Right lobe of liver (tissue), 6 donors: ENCODE data around the gene KDM4B. TPM values are rescaled to one million over a fixed set of nuclear protein-coding genes. Genes with fewer than 3 reads are reported as not detected.

Source experiments
- ATAC-seq, 4 donors: fragments of 200-7000 bp; cut with Tn5 transposase; one replicate each; pipeline ENCODE4 v1.9.1; 2020; ENCODE audit warnings: mild to moderate bottlenecking in 4 of 4, moderate library complexity in 4 of 4
- DNase-seq, 3 donors: peaks; one replicate each; pipeline ENCODE4 v3.0.0-alpha.2; 2020
- H3K27ac ChIP-seq, 3 donors: fragments of 200-600 bp; one replicate each; pipeline ENCODE4 v1.8.0; 2022
- H3K27me3 ChIP-seq, 2 donors: fragments of 200-600 bp; one replicate each; pipeline ENCODE4 v1.8.0; 2022
- H3K36me3 ChIP-seq, 4 donors: fragments of 200-600 bp; sonication (generic) in 1 of 4; one replicate each; pipeline versions ENCODE4 v1.5.1 to v1.8.0; 2017 to 2022; ENCODE audit warnings: control low read depth in 1 of 4
- H3K4me1 ChIP-seq, 4 donors: fragments of 200-600 bp; sonication (generic) in 1 of 4; one replicate each; pipeline versions ENCODE4 v1.5.1 to v1.8.0; 2017 to 2022; ENCODE audit warnings: control low read depth in 1 of 4
- H3K4me3 ChIP-seq, 3 donors: fragments of 200-600 bp; one replicate each; pipeline ENCODE4 v1.8.0; 2022
- H3K9me3 ChIP-seq, 4 donors: fragments of 200-600 bp; sonication (generic) in 1 of 4; one replicate each; pipeline versions ENCODE4 v1.5.1 to v1.8.0; 2017 to 2022; ENCODE audit warnings: control low read depth in 1 of 4
- CTCF ChIP-seq, 4 donors: fragments of 200-600 bp in 3 of 4; fragments of 450-650 bp in 1 of 4; IDR thresholded peaks; one replicate each; pipeline versions ENCODE4 v1.5.1 to v1.8.0; 2016 to 2022; ENCODE audit warnings: antibody characterized with exemption in 4 of 4, mild to moderate bottlenecking in 2 of 4
- POLR2A ChIP-seq: fragments of 450-650 bp; IDR thresholded peaks from one replicate; pipeline ENCODE4 v1.6.1; 2017; ENCODE audit warnings: antibody characterized with exemption, mild to moderate bottlenecking
- WGBS: methylation state at CpG from one replicate; pipeline ENCODE4 v1.1.6; 2018; ENCODE audit warnings: low coverage, low lambda C conversion rate; ENCODE audit not compliant: insufficient coverage; ENCODE audit errors: missing lambda C conversion rate; 5-methylcytosine and 5-hydroxymethylcytosine counted together
- intact Hi-C, 2 donors: fragments of 100-400 bp; cut with DNase I; formaldehyde crosslinking; loops; one replicate each; pipeline versions ENCODE4 v1.11.2 to v1.14.1; 2022
- total RNA-seq, 6 experiments: library from RNA; depleted of rRNA in 2 of 6; stranded (reverse); fragments of >200 nt in 2 of 6; fragmentation: NEBNext Ultra II Directional in 3 of 6; extraction: Animal tissue kit (Norgen Biotek cat#: 25700) in 3 of 6; gene quantifications; one replicate each; pipeline versions ENCODE4 v1.1.0 to v1.2.4, GENCODE V29; 2016 to 2023
- donor health status: DM: no; HTN: yes; CAD: no.
- donor health status: DM: no; HTN: no; CAD: no.
- donor health status: DM: no; HTN: no; CAD: no.
- donor health status: DM: no; HTN: yes; CAD: no.
- donor health status: DM: no; HTN: yes; CAD: no.

Gene KDM4B
- total RNA-seq, 6 experiments from 2014 or later, result 14.2 to 36.9 (median 29.1) TPM

- Histone ChIP-seq H3K36me3 (peaks cover 0 to 15% (median 0%) of the 10 kb centered on the region in 4 donors), H3K27me3 (no peaks in the 10 kb centered on the region), H3K27ac (no peak overlapping the region), H3K4me3 (no peak overlapping the region), H3K4me1 (peaks cover 0 to 21% (median 10%) of the 10 kb centered on the region in 4 donors), H3K9me3 (no peaks in the 10 kb centered on the region)
- no peak for DNase-seq
- intact Hi-C loops, result no loop called here
- TF ChIP-seq CTCF (IDR thresholded peaks at IDR 0.05) (no peak), POLR2A (no peak)
- WGBS, result 88% methylated on average over 11 of the region's 27 CpGs
- no peak for ATAC-seq
Observed at GRCh38 chr19:5112681-5113575, 144.0 kb downstream of the KDM4B start.

GRCh38 chr19:5113633-5114586 is 145.0 kb downstream of the KDM4B start:
- intact Hi-C loops, result no loop called here
- WGBS, result 85% methylated on average over 16 of the region's 43 CpGs
- H3K36me3 ChIP-seq, result peaks cover 0 to 15% (median 0%) of the 10 kb centered on the region in 4 donors
- TF ChIP-seq POLR2A, result no peak
- TF ChIP-seq CTCF (IDR thresholded peaks at IDR 0.05), result no peak
- DNase-seq, result no peak
- H3K4me3 ChIP-seq, result no peak overlapping the region
- ATAC-seq, result peak in 2 of 4 donors; percentile 1 to 3
- no peaks in the 10 kb centered on the region for H3K27me3 ChIP-seq
- H3K27ac ChIP-seq, result no peak overlapping the region
- H3K4me1 ChIP-seq, result peaks cover 0 to 21% (median 10%) of the 10 kb centered on the region in 4 donors
- no peaks in the 10 kb centered on the region for H3K9me3 ChIP-seq

DNA sequence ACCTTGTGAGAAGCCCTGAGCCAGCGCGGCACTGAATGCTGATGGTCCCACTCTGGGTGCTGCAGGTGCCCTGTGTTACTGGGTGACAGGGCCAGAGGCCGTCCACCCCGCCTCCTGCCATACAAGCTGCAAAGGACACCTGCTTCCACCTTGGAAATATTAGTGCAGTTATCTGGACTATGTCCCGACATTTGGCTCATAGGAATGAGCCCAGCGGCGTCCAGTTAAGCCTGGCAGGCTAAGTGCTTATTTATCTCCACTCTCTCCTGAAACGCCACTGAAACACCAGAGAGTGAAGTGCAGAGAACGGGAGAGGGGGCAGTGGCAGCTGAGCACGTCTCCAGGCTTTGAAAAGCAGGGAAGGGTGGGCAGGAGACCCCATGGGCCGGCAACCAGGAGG is 145.8 kb downstream of the KDM4B start:
- H3K4me1 ChIP-seq, result peaks cover 0 to 21% (median 10%) of the 10 kb centered on the region in 4 donors
- ATAC-seq, result peak; percentile 42 to 71 (median 60)
- H3K4me3 ChIP-seq, result no peak overlapping the region
- WGBS, result 36% methylated on average over 4 of the region's 11 CpGs
- peak overlapping the region; percentile 36 to 54 (median 45) for H3K27ac ChIP-seq
- intact Hi-C loops, result no loop called here
- peaks cover 0 to 15% (median 0%) of the 10 kb centered on the region in 4 donors for H3K36me3 ChIP-seq
- H3K9me3 ChIP-seq, result no peaks in the 10 kb centered on the region
- H3K27me3 ChIP-seq, result no peaks in the 10 kb centered on the region
- TF ChIP-seq POLR2A, result no peak
- no peak for TF ChIP-seq CTCF (IDR thresholded peaks at IDR 0.05)
- peak in 1 of 3 donors; percentile 83 for DNase-seq

- Histone ChIP-seq H3K36me3 (peaks cover 0 to 15% (median 0%) of the 10 kb centered on the region in 4 donors), H3K27me3 (no peaks in the 10 kb centered on the region), H3K9me3 (no peaks in the 10 kb centered on the region), H3K4me3 (no peak overlapping the region), H3K27ac (peak overlapping the region; percentile 36 to 54 (median 45)), H3K4me1 (peaks cover 0 to 21% (median 10%) of the 10 kb centered on the region in 4 donors)
- intact Hi-C loops, result no loop called here
- ATAC-seq, result peak in 3 of 4 donors; percentile 7 to 51 (median 11)
- WGBS, result 74% methylated on average over 7 of the region's 7 CpGs
- TF ChIP-seq CTCF (IDR thresholded peaks at IDR 0.05) (no peak), POLR2A (no peak)
- DNase-seq, result no peak
Observed at GRCh38 chr19:5115351-5115750, 146.4 kb downstream of the KDM4B start.
